Omental fat pad (tissue), 4 donors: ENCODE results near the gene C19orf38. TPM values are rescaled to one million over a fixed set of nuclear protein-coding genes. Genes with fewer than 3 reads are reported as not detected.

ENCODE experiments used
- ATAC-seq: fragments of 150-250 bp; one replicate; pipeline ENCODE4 v1.9.1; 2016; ENCODE audit warnings: mild to moderate bottlenecking, moderate library complexity; ENCODE audit not compliant: low FRiP score
- DNase-seq: peaks from one replicate; pipeline ENCODE4 v3.0.0-alpha.2; 2019; ENCODE audit warnings: low spot score
- CTCF ChIP-seq, 3 donors: fragments of 450-650 bp; IDR thresholded peaks; one replicate each; pipeline ENCODE4 v1.5.1; 2016 to 2017; ENCODE audit warnings: antibody characterized with exemption in 3 of 3, mild to moderate bottlenecking in 3 of 3, moderate library complexity in 2 of 3
- total RNA-seq, 4 donors: library from RNA; depleted of rRNA; stranded (reverse); fragments of >200 nt; gene quantifications; one replicate each; pipeline ENCODE4 v1.1.0, GENCODE V29; 2016

C19orf38 gene
- total RNA-seq, 4 donors from 2014 or later = 1.0 to 7.9 (median 4.9) TPM

- ATAC-seq (no peak), DNase-seq (no peak)
- no peak for TF ChIP-seq CTCF (IDR thresholded peaks at IDR 0.05)
Observed at GRCh38 chr19:10881403-10882107, 33.3 kb downstream of the C19orf38 start.

DNA sequence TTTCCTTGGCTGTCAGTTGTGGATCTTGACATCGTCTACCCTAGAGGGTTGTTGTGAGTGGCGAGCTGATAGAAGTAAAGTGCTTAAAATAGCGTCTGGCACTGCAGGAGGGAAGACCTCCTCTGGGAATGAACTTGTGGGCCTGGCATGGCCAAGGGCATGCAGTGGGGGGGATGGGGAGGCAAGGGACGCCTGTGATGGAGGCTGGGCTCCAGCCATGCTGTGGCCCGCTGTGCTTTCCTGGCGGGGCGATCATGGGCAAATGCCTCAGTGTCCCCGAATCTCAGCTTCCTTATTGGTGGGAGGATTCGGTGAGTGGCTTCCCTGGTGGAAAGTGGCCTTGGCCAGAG, 33.9 kb downstream of the C19orf38 start:
- ATAC-seq (no peak), DNase-seq (no peak)
- TF ChIP-seq CTCF (IDR thresholded peaks at IDR 0.05) = no peak

DNA sequence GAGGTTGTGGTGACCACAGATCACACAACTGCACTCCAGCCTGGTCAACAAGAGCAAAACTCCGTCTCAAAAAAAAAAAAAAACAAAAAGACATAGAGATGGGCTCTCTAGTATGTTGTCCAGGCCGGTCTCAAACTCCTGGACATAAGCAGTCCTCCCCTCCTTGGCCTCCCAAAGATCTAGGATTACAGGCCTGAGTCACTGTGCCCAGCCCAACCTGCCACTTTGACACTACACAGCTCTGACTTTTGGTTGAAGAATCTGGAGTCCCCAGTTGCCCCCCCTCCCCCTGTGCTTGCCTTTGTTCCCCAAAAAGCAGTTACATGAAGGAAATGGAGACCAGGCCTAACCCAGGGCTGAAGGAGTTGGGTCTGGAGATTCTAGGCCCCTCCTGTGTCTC, 36.1 kb downstream of the C19orf38 start:
- ATAC-seq (no peak), DNase-seq (no peak)
- no peak for TF ChIP-seq CTCF (IDR thresholded peaks at IDR 0.05)

DNA sequence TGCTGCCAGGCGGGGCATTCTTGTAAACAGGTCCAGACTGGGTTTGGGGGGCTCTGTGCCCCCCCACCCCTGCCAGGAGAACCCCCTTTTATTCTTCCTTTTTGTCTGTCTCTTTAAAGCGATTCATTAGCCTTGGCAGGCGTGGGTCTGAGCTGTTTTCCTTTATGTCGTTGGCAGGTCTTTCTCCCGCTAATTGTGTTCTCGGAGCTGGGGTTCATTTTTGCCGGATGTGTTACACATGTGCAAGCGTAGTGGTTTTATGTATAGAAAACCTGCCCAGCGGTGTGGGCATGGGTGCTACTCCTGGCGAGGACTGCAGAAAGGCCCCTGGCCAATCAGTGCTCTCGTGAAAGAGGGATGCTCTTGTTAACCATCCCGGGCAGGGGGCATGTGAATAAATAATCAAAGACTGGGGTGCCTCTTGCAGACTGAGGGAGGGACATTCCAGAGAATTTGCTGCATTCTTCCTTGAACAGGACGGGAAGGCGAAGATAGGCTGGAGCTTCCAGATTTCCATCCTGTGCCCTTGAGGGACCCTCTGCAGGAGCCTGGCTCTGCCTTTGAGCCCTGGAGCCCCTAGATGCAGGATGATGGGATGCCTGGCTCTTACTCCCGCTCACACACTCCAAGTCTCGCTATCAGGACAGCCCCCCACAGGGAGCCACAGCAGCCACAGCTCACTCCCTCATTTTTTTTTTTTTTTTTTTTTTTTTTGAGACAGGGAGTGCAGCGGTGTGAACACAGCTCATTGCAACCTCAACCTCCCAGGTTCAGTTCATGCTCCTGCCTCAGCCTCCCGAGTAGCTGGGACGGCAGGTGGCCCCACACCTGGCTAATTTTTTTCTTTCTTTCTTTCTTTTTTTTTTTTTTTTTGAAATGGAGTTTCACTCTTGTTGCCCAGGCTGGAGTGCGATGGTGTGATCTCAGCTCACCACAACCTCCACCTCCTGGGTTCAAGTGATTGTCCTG, 37.3 kb downstream of the C19orf38 start:
- no peak for TF ChIP-seq CTCF (IDR thresholded peaks at IDR 0.05)
- ATAC-seq (no peak), DNase-seq (no peak)

- DNase-seq (no peak), ATAC-seq (no peak)
- TF ChIP-seq CTCF (IDR thresholded peaks at IDR 0.05) = no peak
Observed at GRCh38 chr19:10887616-10888367, 39.6 kb downstream of the C19orf38 start.

GRCh38 chr19:10888421-10888866, 40.2 kb downstream of the C19orf38 start:
- ATAC-seq (no peak), DNase-seq (no peak)
- no peak for TF ChIP-seq CTCF (IDR thresholded peaks at IDR 0.05)
